GM12801 (cell line): ENCODE results near the gene PEAK1.

ENCODE experiments used
- CTCF ChIP-seq: IDR thresholded peaks from one replicate; pipeline ENCODE4 v1.5.1; 2011; ENCODE audit warnings: control low read depth; ENCODE audit not compliant: insufficient read length; ENCODE audit errors: extremely low read depth

Gene PEAK1

GRCh38 chr15:77094397-77095030 lies 325.4 kb downstream of the PEAK1 start:
- no peak for TF ChIP-seq CTCF

GRCh38 chr15:77093436-77093835 lies 326.5 kb downstream of the PEAK1 start:
- no peak for TF ChIP-seq CTCF

GRCh38 chr15:77091097-77091496 lies 328.8 kb downstream of the PEAK1 start:
- TF ChIP-seq CTCF = no peak

GRCh38 chr15:77087213-77087612 lies 332.7 kb downstream of the PEAK1 start:
- TF ChIP-seq CTCF = no peak

- no peak for TF ChIP-seq CTCF
These were observed 334.6 kb downstream of the PEAK1 start for GRCh38 chr15:77085297-77085696.

- no peak for TF ChIP-seq CTCF
These were observed 335.5 kb downstream of the PEAK1 start for GRCh38 chr15:77084436-77084835.

- TF ChIP-seq CTCF = no peak
These were observed 336.3 kb downstream of the PEAK1 start for GRCh38 chr15:77083381-77084160.
